Measurements from ENCODE around the gene CEP164. TPM values are rescaled to one million over a fixed set of nuclear protein-coding genes. Genes with fewer than 3 reads are reported as not detected.

CEP164 gene
- total and polyA plus RNA-seq, 2 of the 4 experiments (the other 2 are of a cell fraction) = 23.3 to 26.9 TPM

DNA sequence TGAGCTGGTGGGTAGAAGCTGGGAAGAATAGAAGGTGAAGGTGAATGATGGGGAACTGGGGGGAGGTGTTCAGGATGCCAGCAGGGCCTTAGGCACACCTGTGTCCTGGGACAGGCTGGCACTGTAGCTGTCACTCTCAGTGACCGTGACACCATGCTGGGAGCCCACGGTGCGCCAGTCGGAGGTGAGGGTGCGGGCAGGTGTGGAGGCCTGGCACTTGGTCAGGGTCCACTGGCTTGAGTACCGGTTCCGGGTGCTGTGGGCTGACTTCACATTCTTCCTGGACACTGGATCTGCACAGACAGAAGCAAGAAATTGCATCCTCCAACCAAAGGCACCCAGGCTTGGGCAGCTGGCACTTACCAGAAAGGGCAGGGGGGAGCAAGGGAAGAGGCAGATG, 103.8 kb downstream of the CEP164 start:
- H3K56ac ChIP-seq (ENCODE audit: extremely low read depth, insufficient read depth, low read length) = no peak overlapping the region
- no TSS peak for BruUV-seq (replicated peaks)
- no peak overlapping the region for H3K9ac ChIP-seq (ENCODE audit: low read depth, low read length)
- H2BK15ac ChIP-seq (ENCODE audit: low read depth, low read length) = no peak overlapping the region
- peaks cover 21% of the 10 kb centered on the region for H3K27me3 ChIP-seq (ENCODE audit: control insufficient read depth, insufficient read depth, low read length)
- no peaks in the 10 kb centered on the region for H3K9me3 ChIP-seq (ENCODE audit: control insufficient read depth, insufficient read depth, low read length)
- in situ Hi-C loops (cut with MboI; ENCODE audit: low sequenced_read_pairs) = no loop called here
- no peak overlapping the region for H2AK9ac ChIP-seq (replicated peaks; ENCODE audit: low read depth, low read length, poor library complexity)
- POLR2A ChIA-PET (ENCODE audit: unreplicated experiment) = no interaction called here
- no peak overlapping the region for H4K8ac ChIP-seq (ENCODE audit: low read depth in 2 of 2, low read length in 2 of 2)
- no peak overlapping the region for H3K27ac ChIP-seq (ENCODE audit: insufficient read depth, low read length)
- WGBS, 2 experiments (ENCODE audit: extremely low coverage in 2 of 2, insufficient read length in 1 of 2) = no CpG with 5 or more reads among the region's 7 CpGs
- no peaks in the 10 kb centered on the region for H3K36me3 ChIP-seq (ENCODE audit: control insufficient read depth, insufficient read depth, low read length)
- no peak for ATAC-seq (ENCODE audit: low read depth)
- no peak overlapping the region for H3K4me2 ChIP-seq (ENCODE audit: low read depth, low read length)
- no peak overlapping the region for H2AFZ ChIP-seq (replicated peaks; ENCODE audit: low read length, poor library complexity)
- no peak overlapping the region for H3K18ac ChIP-seq (ENCODE audit: low read depth, low read length)
- H4K91ac ChIP-seq (ENCODE audit: insufficient read depth, low read depth, low read length) = no peak overlapping the region
- H3K4me3 ChIP-seq (ENCODE audit: insufficient read depth, low read depth, low read length) = no peak overlapping the region
- H2AK5ac ChIP-seq (ENCODE audit: low read depth, low read length) = no peak overlapping the region
- no peaks in the 10 kb centered on the region for H3K9me1 ChIP-seq (ENCODE audit: insufficient read depth, low read length)
- TF ChIP-seq MXI1 (IDR thresholded peaks at IDR 0.05; ENCODE audit: borderline replicate concordance, low read depth, low read length) (no peak), MAFK (IDR thresholded peaks at IDR 0.05; ENCODE audit: low read depth, low read length) (no peak), RFX5 (IDR thresholded peaks at IDR 0.05; ENCODE audit: low read depth, low read length) (no peak)
- TF ChIP-seq, protein P1, sequence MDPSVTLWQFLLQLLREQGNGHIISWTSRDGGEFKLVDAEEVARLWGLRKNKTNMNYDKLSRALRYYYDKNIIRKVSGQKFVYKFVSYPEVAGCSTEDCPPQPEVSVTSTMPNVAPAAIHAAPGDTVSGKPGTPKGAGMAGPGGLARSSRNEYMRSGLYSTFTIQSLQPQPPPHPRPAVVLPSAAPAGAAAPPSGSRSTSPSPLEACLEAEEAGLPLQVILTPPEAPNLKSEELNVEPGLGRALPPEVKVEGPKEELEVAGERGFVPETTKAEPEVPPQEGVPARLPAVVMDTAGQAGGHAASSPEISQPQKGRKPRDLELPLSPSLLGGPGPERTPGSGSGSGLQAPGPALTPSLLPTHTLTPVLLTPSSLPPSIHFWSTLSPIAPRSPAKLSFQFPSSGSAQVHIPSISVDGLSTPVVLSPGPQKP (IDR thresholded peaks at IDR 0.05; ENCODE audit: borderline replicate concordance, low read depth, low read length) = no peak
- H3K79me1 ChIP-seq (ENCODE audit: low read depth in 1 of 2, low read length in 2 of 2) = no peaks in the 10 kb centered on the region
- no peak overlapping the region for H2BK120ac ChIP-seq (ENCODE audit: low read depth, low read length)
- H2BK20ac ChIP-seq (ENCODE audit: low read depth, low read length) = no peak overlapping the region
- H3K14ac ChIP-seq (replicated peaks; ENCODE audit: low read depth, low read length) = no peak overlapping the region
- dilution Hi-C loops (cut with HindIII; ENCODE audit: low sequenced_read_pairs, unreplicated experiment) = no loop called here
- H3K23ac ChIP-seq (ENCODE audit: low read depth, low read length) = no peak overlapping the region
- intact Hi-C loops (cut with micrococcal nuclease) = no loop called here
- H3K4ac ChIP-seq (ENCODE audit: low read depth, low read length) = no peak overlapping the region
- H2BK5ac ChIP-seq (ENCODE audit: low read depth, low read length, poor library complexity, severe bottlenecking) = no peak overlapping the region
- H4K20me1 ChIP-seq (ENCODE audit: insufficient read depth, low read length) = no peaks in the 10 kb centered on the region
- no peaks in the 10 kb centered on the region for H3K4me1 ChIP-seq (ENCODE audit: control insufficient read depth, insufficient read depth, low read length)
- no peak overlapping the region for H4K5ac ChIP-seq (ENCODE audit: low read depth, low read length)
- no peak for DNase-seq
- CTCF ChIA-PET = no interaction called here

All from IMR-90 (cell line).